HG03460 (cell line): Measurements from ENCODE around the gene HIGD1B.

Experiments used
- ATAC-seq: cut with Tn5 transposase; IDR thresholded peaks from one replicate; pipeline ENCODE4 v1.9.1; 2021; ENCODE audit not compliant: unreplicated experiment

Gene HIGD1B

GRCh38 chr17:44837196-44837595, 10.5 kb upstream of the HIGD1B start:
- ATAC-seq, result no peak

GRCh38 chr17:44840274-44840673, 7.4 kb upstream of the HIGD1B start:
- no peak for ATAC-seq

DNA sequence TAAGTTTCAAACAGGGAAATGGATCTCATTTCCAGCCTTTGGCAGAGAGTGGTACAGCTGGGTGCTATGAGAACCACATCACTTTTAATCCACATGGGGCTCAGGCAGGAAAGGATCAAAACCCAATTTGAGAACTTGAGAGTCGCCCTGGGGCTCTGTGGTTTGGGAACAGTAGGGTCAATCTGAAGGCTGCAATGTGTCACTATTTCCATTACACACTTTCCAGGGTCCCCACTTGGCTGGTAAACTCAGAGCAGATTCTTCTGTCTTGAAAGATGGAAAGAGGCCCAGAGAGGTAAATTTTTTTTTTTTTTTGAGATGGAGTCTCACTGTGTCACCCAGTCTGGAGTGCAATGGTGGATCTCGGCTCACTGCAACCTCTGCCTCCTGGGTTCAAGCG, 6.7 kb upstream of the HIGD1B start:
- ATAC-seq, result no peak

GRCh38 chr17:44842748-44843147, 4.9 kb upstream of the HIGD1B start:
- no peak for ATAC-seq

GRCh38 chr17:44844390-44844830, 3.3 kb upstream of the HIGD1B start:
- ATAC-seq, result no peak

- ATAC-seq, result no peak
These were observed 1.5 kb upstream of the HIGD1B start for GRCh38 chr17:44846206-44846605.

DNA sequence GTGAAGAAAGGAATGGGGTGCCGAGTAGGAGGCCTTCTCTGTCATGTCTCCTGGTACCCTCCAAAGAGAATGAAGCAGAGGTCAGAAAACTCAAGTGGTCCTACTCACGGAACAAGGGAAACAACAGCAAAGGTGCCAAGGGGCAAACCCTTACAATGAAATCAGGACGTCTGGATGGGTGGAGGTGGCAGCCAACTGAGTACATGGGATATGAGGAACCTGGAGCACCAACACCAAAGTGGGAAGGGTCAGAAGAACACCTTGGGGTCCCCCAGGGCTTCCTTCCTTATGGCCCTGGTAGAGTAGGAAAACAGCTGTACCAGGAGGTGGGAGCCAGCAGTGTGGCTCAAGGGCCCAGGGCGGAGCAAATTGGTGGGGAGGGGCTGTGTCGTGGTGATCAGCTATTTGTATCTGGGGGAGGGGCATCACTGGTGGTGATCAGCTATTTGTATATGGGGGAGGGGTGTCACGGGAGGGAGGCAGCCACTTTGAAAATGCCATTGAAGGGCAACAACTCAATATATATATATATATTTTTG, 643 bp downstream of the HIGD1B start:
- ATAC-seq, result no peak

DNA sequence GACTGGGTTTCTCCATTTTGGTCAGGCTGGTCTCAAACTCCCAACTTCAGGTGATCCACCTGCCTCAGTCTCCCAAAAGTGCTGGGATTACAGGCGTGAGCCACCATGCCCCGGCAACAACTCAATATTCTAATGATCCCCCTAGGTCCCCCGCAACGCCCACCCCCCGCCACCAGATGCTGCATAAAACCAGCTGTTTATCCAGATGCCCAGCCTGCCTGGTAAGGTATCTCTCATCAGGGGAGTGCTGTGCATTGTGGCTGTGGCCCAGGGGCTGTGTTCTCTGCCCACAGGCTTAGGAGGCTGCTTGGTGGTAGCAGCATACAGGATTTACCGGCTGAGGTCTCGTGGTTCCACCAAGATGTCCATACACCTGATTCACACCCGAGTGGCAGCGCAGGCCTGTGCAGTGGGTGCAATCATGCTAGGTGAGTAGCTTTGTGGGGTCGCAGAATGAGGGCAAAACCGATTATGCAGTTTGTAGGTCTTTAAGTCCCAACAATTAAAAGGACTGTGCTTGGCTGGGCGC, 1.3 kb downstream of the HIGD1B start:
- ATAC-seq, result no peak

- no peak for ATAC-seq
These were observed 2.3 kb downstream of the HIGD1B start for GRCh38 chr17:44850025-44850424.

DNA sequence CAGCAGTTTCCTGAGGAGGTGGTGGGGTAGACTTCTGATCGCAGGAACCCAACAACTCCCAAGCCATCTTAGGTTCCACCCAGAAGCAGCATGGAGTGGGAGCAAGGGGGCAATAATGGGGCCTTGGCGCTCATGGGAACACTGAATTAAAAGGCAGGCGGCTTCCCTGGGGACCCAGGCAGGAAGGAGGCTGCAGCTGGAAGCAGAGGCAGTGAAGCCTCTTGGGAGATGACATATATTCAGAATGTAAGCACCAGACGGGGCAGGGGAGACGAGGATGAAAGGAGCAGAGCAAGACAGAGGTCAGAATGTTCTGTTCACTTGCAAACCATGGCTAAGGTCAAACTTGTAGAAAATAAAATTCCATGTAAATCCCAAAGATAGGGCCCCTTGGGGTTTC, 2.9 kb downstream of the HIGD1B start:
- no peak for ATAC-seq

DNA sequence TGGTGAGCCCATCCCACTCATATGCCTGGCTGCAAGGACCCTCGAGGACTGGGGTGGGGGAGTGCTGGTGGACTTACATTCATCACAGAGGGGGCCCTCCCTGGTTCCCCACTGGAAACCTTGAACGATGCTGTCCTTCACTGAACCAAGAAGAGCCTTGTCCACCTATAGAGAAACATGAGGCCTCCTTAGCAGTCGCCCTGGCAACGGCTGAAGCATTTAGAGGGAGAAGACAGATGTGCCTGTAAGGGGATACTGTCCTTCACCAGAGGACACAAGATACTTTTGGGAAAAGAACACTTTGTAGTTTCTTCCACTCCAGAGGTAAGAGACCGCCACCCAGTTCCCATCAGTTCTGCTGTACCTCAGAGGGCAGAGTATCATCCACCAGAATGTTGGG, 6.5 kb downstream of the HIGD1B start:
- ATAC-seq, result no peak

- no peak for ATAC-seq
These were observed 12.0 kb downstream of the HIGD1B start for GRCh38 chr17:44859701-44860100.

DNA sequence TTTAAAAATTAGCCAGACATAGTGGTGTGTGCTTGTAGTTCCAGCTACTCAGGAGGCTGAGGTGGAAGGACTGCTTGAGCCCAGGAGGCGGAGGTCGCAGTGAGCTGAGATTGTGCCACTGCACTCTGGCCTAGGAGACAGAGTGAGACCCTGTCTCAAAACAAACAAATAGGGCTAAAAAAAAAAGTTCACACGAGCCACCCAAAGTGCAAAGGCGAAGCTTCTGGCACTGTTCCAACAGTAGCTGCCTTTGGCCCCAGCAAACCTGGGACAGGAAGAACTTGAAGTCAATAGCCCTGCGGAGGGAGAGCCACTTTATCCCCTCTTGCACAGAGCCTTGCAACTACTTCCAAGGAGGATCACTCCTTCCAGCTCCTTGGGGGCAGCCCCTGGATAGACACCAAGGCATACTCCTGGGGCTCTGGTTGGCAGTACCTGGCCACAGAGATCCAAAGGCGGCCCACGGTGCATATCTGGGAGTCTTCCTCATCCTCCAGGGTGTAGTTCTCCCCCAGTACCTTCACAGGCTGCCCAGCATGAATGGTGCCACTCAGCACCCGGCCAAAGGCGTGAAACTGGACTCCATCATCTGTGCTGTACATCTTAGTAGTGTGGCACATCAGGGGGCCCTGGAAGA, 14.7 kb downstream of the HIGD1B start:
- no peak for ATAC-seq

DNA sequence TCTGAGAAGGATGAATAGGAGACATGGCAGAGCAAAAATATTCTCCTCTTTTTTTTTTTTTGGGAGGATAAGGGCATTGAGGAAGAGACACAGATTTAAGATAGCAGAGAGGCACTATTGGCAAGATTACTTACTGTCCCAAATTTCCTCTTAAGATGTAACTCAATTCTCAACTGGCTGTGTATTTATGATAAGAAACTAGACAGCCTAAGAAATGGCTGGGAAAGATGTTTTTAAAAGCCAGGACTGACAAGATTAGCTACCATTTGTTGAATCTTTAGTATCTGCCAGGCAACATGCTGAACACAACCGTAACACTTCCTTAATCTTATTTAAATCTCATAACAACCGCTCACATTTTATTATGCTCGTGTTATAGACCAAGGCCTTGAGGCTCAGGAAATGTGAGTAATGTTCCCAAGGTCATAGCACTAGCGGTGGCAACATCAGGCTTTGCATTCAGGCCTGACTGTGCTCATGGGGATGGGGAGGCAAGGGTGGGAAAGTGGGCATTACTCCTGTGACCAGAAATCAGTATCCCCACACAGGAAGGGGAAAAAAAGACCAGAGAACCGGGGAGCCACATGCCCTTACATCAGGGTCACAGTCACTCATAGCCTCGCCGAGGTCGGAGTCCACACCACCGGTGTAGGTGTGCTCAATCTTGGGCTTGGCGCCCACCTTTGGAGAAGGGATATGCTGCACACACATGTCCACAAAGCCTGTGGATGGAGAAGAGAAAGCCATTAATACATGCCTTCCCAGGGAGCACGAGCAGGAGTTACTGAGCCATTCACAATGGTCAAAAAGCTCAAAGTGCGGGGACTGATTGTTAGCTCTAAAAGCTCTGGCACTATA, 15.6 kb downstream of the HIGD1B start:
- no peak for ATAC-seq

GRCh38 chr17:44864831-44865230, 17.1 kb downstream of the HIGD1B start:
- ATAC-seq, result no peak

GRCh38 chr17:44865231-44865660, 17.6 kb downstream of the HIGD1B start:
- ATAC-seq, result no peak

GRCh38 chr17:44865931-44866330, 18.2 kb downstream of the HIGD1B start:
- no peak for ATAC-seq

DNA sequence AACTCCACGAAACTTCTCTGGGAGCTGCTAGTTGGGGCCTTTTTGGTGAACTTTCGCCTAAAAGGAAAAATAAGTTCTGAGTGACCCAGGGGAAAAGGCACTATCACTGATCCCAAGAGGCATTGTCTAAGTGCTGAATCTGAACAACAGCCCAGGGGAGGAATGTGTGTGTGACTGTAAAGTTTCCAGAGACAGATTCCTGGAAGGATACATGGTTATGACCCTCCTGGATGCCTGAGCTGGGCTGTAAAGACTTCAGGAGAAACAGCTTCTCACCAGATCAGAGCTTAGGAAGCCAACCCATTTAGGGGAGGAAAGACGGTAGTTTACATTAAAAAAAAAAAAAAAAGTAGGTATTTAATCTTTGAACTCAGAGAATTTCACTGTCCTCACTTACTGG, 20.2 kb downstream of the HIGD1B start:
- ATAC-seq, result no peak

- ATAC-seq, result no peak
These were observed 23.9 kb downstream of the HIGD1B start for GRCh38 chr17:44871556-44871955.

- no peak for ATAC-seq
These were observed 24.6 kb downstream of the HIGD1B start for GRCh38 chr17:44872131-44872768.

GRCh38 chr17:44875761-44876160, 28.1 kb downstream of the HIGD1B start:
- ATAC-seq, result no peak
